ENCODE data around the gene GRIA3. TPM values are rescaled to one million over a fixed set of nuclear protein-coding genes. Genes with fewer than 3 reads are reported as not detected.
"Not testable (repeated sequence)": the region's sequence is repeated elsewhere in the genome, so short reads cannot be mapped to it uniquely, and the experiment has no call there.

GRIA3 gene
- total RNA-seq, 4 donors from 2014 or later: 7.4 to 13.8 (median 12.4) TPM; not detected in 1

GRCh38 chrX:123432361-123433150, 248.5 kb downstream of the GRIA3 start:
- H3K27me3 ChIP-seq: no peaks in the 10 kb centered on the region
- intact Hi-C loops (cut with DNase I; ENCODE audit: low total_unique reads): no loop called here
- H3K4me1 ChIP-seq: no peaks in the 10 kb centered on the region
- H3K27ac ChIP-seq: no peak overlapping the region
- no peaks in the 10 kb centered on the region for H3K36me3 ChIP-seq
- H3K9me3 ChIP-seq: no peaks in the 10 kb centered on the region
- no peak for DNase-seq
- TF ChIP-seq POLR2A (IDR thresholded peaks at IDR 0.05) (no peak), CTCF (IDR thresholded peaks at IDR 0.05) (no peak)
- no peak overlapping the region for H3K4me3 ChIP-seq

DNA sequence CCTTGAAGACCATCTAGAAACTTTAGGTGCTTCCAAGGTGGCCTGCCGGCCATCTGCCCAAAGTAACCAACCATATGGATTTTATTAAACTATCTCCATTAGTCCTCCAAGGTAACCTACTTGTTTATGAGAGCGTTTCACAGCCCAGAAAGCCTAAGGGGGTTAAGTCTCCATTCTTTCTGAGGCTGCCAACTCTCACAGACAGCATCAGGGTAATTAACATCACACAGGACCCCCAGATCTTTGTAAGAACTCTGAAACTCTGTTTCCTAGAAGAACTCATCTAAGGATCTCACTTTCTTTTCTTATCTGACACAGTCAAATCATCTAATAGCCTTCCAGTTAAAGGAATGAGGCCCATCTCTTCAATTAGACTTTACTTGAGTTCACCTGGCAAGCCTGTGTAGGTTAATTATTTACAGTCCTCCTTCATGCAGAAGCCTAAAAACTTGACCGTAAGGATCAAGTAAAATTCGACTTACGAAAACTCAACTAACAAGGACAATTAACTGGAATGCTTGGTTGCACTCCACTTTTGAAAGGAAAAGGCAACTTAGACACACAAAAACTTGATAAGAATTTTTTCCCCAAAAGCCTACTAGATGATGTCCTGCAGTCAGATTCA, 252.5 kb downstream of the GRIA3 start:
- H3K27me3 ChIP-seq: no peaks in the 10 kb centered on the region
- intact Hi-C loops (cut with DNase I; ENCODE audit: low total_unique reads): no loop called here
- TF ChIP-seq CTCF (IDR thresholded peaks at IDR 0.05) (no peak), POLR2A (IDR thresholded peaks at IDR 0.05) (no peak)
- H3K4me3 ChIP-seq: no peak overlapping the region
- no peaks in the 10 kb centered on the region for H3K36me3 ChIP-seq
- no peak overlapping the region for H3K27ac ChIP-seq
- no peak for DNase-seq
- H3K9me3 ChIP-seq: no peaks in the 10 kb centered on the region
- no peaks in the 10 kb centered on the region for H3K4me1 ChIP-seq

- H3K9me3 ChIP-seq; H3K36me3 ChIP-seq; intact Hi-C loops (cut with DNase I; ENCODE audit: low total_unique reads); H3K27me3 ChIP-seq; H3K4me3 ChIP-seq; DNase-seq; H3K4me1 ChIP-seq; H3K27ac ChIP-seq: not testable (repeated sequence)
Observed at GRCh38 chrX:123439926-123440325, 255.8 kb downstream of the GRIA3 start.

DNA sequence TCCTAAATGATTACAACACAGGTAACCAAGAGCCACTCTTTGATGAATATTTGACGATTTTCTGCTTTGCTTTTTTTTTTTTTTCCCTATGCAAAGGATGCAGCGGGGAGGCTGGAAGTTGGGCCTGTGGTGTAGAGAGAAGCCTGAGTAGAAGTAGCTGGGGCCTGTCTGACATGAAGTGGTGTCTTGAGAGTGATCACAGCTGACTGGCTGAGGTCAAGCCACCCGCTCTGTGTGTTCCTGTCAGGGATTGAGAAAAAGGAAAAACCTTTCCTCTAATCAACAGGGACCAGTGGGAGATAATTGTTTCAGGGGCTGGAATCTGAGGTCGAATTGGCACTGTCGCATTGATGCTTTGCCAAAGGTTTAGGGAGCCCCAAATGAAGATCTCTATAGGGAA, 258.7 kb downstream of the GRIA3 start:
- TF ChIP-seq POLR2A (IDR thresholded peaks at IDR 0.05) (no peak), CTCF (IDR thresholded peaks at IDR 0.05) (no peak)
- intact Hi-C loops (cut with DNase I; ENCODE audit: low total_unique reads): no loop called here
- Histone ChIP-seq H3K27me3 (no peaks in the 10 kb centered on the region), H3K4me1 (no peaks in the 10 kb centered on the region), H3K4me3 (no peak overlapping the region), H3K9me3 (no peaks in the 10 kb centered on the region), H3K27ac (no peak overlapping the region), H3K36me3 (no peaks in the 10 kb centered on the region)
- DNase-seq: no peak

- intact Hi-C loops (cut with DNase I; ENCODE audit: low total_unique reads): no loop called here
- no peak overlapping the region for H3K4me3 ChIP-seq
- no peak overlapping the region for H3K27ac ChIP-seq
- no peaks in the 10 kb centered on the region for H3K4me1 ChIP-seq
- H3K36me3 ChIP-seq: no peaks in the 10 kb centered on the region
- no peak for DNase-seq
- TF ChIP-seq POLR2A (IDR thresholded peaks at IDR 0.05) (no peak), CTCF (IDR thresholded peaks at IDR 0.05) (no peak)
- no peaks in the 10 kb centered on the region for H3K9me3 ChIP-seq
- H3K27me3 ChIP-seq: no peaks in the 10 kb centered on the region
Observed at GRCh38 chrX:123447506-123447905, 263.4 kb downstream of the GRIA3 start.

Measured in uterus (tissue), 4 donors.